ENCODE data around the gene MTCH1.

DNA sequence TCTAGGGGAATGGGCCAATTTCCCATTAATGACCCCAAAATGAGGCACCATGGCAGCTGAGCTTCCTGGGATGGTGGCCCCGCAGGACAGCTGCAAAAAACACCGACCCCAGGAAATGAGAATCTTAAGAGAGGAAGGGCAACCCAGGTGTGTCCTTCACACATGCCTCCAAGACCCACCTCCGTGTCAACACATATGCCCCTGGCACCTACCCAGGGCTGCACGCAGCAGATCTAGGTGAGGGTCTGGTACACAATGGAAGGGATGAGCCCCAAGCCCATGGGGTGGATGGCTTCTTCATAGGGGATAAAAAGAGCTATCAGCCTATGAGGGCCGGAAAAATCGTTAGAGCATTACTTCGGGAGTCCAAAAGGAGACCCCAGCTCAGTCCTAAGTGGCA lies 9.5 kb downstream of the MTCH1 start:
- TF ChIP-seq, protein P1, sequence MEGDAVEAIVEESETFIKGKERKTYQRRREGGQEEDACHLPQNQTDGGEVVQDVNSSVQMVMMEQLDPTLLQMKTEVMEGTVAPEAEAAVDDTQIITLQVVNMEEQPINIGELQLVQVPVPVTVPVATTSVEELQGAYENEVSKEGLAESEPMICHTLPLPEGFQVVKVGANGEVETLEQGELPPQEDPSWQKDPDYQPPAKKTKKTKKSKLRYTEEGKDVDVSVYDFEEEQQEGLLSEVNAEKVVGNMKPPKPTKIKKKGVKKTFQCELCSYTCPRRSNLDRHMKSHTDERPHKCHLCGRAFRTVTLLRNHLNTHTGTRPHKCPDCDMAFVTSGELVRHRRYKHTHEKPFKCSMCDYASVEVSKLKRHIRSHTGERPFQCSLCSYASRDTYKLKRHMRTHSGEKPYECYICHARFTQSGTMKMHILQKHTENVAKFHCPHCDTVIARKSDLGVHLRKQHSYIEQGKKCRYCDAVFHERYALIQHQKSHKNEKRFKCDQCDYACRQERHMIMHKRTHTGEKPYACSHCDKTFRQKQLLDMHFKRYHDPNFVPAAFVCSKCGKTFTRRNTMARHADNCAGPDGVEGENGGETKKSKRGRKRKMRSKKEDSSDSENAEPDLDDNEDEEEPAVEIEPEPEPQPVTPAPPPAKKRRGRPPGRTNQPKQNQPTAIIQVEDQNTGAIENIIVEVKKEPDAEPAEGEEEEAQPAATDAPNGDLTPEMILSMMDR (conservative IDR thresholded peaks at IDR 0.05; ENCODE audit: low read depth in 2 of 2): no peak
- no peak for TF ChIP-seq POLR2AphosphoS5 (IDR thresholded peaks at IDR 0.05; ENCODE audit: low read depth)
- TF ChIP-seq, protein P2, sequence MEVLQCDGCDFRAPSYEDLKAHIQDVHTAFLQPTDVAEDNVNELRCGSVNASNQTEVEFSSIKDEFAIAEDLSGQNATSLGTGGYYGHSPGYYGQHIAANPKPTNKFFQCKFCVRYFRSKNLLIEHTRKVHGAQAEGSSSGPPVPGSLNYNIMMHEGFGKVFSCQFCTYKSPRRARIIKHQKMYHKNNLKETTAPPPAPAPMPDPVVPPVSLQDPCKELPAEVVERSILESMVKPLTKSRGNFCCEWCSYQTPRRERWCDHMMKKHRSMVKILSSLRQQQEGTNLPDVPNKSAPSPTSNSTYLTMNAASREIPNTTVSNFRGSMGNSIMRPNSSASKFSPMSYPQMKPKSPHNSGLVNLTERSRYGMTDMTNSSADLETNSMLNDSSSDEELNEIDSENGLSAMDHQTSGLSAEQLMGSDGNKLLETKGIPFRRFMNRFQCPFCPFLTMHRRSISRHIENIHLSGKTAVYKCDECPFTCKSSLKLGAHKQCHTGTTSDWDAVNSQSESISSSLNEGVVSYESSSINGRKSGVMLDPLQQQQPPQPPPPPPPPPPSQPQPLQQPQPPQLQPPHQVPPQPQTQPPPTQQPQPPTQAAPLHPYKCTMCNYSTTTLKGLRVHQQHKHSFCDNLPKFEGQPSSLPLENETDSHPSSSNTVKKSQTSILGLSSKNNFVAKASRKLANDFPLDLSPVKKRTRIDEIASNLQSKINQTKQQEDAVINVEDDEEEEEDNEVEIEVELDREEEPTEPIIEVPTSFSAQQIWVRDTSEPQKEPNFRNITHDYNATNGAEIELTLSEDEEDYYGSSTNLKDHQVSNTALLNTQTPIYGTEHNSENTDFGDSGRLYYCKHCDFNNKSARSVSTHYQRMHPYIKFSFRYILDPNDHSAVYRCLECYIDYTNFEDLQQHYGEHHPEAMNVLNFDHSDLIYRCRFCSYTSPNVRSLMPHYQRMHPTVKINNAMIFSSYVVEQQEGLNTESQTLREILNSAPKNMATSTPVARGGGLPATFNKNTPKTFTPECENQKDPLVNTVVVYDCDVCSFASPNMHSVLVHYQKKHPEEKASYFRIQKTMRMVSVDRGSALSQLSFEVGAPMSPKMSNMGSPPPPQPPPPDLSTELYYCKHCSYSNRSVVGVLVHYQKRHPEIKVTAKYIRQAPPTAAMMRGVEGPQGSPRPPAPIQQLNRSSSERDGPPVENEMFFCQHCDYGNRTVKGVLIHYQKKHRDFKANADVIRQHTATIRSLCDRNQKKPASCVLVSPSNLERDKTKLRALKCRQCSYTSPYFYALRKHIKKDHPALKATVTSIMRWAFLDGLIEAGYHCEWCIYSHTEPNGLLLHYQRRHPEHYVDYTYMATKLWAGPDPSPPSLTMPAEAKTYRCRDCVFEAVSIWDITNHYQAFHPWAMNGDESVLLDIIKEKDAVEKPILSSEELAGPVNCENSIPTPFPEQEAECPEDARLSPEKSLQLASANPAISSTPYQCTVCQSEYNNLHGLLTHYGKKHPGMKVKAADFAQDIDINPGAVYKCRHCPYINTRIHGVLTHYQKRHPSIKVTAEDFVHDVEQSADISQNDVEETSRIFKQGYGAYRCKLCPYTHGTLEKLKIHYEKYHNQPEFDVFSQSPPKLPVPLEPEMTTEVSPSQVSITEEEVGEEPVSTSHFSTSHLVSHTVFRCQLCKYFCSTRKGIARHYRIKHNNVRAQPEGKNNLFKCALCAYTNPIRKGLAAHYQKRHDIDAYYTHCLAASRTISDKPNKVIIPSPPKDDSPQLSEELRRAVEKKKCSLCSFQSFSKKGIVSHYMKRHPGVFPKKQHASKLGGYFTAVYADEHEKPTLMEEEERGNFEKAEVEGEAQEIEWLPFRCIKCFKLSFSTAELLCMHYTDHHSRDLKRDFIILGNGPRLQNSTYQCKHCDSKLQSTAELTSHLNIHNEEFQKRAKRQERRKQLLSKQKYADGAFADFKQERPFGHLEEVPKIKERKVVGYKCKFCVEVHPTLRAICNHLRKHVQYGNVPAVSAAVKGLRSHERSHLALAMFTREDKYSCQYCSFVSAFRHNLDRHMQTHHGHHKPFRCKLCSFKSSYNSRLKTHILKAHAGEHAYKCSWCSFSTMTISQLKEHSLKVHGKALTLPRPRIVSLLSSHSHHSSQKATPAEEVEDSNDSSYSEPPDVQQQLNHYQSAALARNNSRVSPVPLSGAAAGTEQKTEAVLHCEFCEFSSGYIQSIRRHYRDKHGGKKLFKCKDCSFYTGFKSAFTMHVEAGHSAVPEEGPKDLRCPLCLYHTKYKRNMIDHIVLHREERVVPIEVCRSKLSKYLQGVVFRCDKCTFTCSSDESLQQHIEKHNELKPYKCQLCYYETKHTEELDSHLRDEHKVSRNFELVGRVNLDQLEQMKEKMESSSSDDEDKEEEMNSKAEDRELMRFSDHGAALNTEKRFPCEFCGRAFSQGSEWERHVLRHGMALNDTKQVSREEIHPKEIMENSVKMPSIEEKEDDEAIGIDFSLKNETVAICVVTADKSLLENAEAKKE (CRISPR knock-in tag; IDR thresholded peaks at IDR 0.05): no peak
